Upper lobe of left lung (tissue), 4 donors: Measurements from ENCODE around the gene ATP23.

Source experiments
- CTCF ChIP-seq, 6 experiments: fragments of 450-650 bp in 4 of 6; fragments of 200-600 bp in 2 of 6; sonication (generic) in 2 of 6; IDR thresholded peaks; one replicate each; pipeline ENCODE4 v1.5.1; 2016 to 2019; ENCODE audit warnings: antibody characterized with exemption in 6 of 6
- EP300 ChIP-seq, 4 donors: sonication (generic); formaldehyde crosslinking; IDR thresholded peaks; one replicate each; pipeline ENCODE4 v1.5.1; 2017; ENCODE audit warnings: antibody characterized with exemption in 4 of 4, control low read depth in 2 of 4

- no peak for TF ChIP-seq EP300 (IDR thresholded peaks at IDR 0.05)
- no peak for TF ChIP-seq CTCF (IDR thresholded peaks at IDR 0.05)
These were observed 1.1 kb upstream of the ATP23 start for GRCh38 chr12:57940052-57940914.
